Epithelial cell of esophagus (primary cell): ENCODE results near the gene ARHGAP26.

Experiments
- DNase-seq: peaks from one replicate; pipeline ENCODE4 v3.0.0; 2010; ENCODE audit warnings: low read depth
- H3K4me3 ChIP-seq: 2 replicates; pipeline ENCODE4 v1.5.1; 2011; ENCODE audit warnings: mild to moderate bottlenecking, low read length, control low read depth
- CTCF ChIP-seq: IDR thresholded peaks from 2 replicates; pipeline ENCODE4 v1.5.1; 2011; ENCODE audit warnings: low read depth, mild to moderate bottlenecking, low read length, control low read depth, inconsistent platforms; ENCODE audit not compliant: insufficient read depth; ENCODE audit errors: missing control alignments

Gene ARHGAP26

GRCh38 chr5:142817949-142818431, 47.8 kb downstream of the ARHGAP26 start:
- no peak for DNase-seq
- no peak overlapping the region for H3K4me3 ChIP-seq
- no peak for TF ChIP-seq CTCF

- TF ChIP-seq CTCF: no peak
- no peak overlapping the region for H3K4me3 ChIP-seq
- DNase-seq: peak; percentile 76
Observed at GRCh38 chr5:142819292-142819691, 49.1 kb downstream of the ARHGAP26 start.

- peak; percentile 43 for DNase-seq
- no peak overlapping the region for H3K4me3 ChIP-seq
- no peak for TF ChIP-seq CTCF
Observed at GRCh38 chr5:142819825-142820224, 49.6 kb downstream of the ARHGAP26 start.

GRCh38 chr5:142820447-142820846, 50.3 kb downstream of the ARHGAP26 start:
- no peak for DNase-seq
- TF ChIP-seq CTCF: no peak
- no peak overlapping the region for H3K4me3 ChIP-seq

- no peak for DNase-seq
- H3K4me3 ChIP-seq: no peak overlapping the region
- TF ChIP-seq CTCF: no peak
Observed at GRCh38 chr5:142821034-142821732, 51.0 kb downstream of the ARHGAP26 start.

- TF ChIP-seq CTCF: no peak
- peak; percentile 92 for DNase-seq
- no peak overlapping the region for H3K4me3 ChIP-seq
Observed at GRCh38 chr5:142821733-142822487, 51.7 kb downstream of the ARHGAP26 start.
